Type B pancreatic cell (in vitro differentiated cells): ENCODE results near the gene FAM24B. TPM values are rescaled to one million over a fixed set of nuclear protein-coding genes. Genes with fewer than 3 reads are reported as not detected.
"Not testable (repeated sequence)": the region's sequence is repeated elsewhere in the genome, so short reads cannot be mapped to it uniquely, and the experiment has no call there.

Experiments used
- DNase-seq: peaks from one replicate; pipeline ENCODE4 v3.0.0; 2021; ENCODE audit warnings: mixed read lengths; ENCODE audit not compliant: unreplicated experiment; ENCODE audit errors: extremely low spot score
- H3K27ac Mint-ChIP-seq: 2 replicates; pipeline ENCODE4 v1.8.0; 2021; ENCODE audit warnings: mild to moderate bottlenecking, mixed read lengths
- H3K27me3 Mint-ChIP-seq: 2 replicates; pipeline ENCODE4 v1.8.0; 2021; ENCODE audit warnings: mixed read lengths
- H3K36me3 Mint-ChIP-seq: 2 replicates; pipeline ENCODE4 v1.8.0; 2021; ENCODE audit warnings: mixed read lengths
- H3K4me1 Mint-ChIP-seq: one replicate; pipeline ENCODE4 v1.8.0; 2021; ENCODE audit warnings: mixed read lengths; ENCODE audit not compliant: unreplicated experiment
- H3K4me3 Mint-ChIP-seq: 2 replicates; pipeline ENCODE4 v1.8.0; 2021; ENCODE audit warnings: mild to moderate bottlenecking, mixed read lengths
- H3K9me3 Mint-ChIP-seq: 2 replicates; pipeline ENCODE4 v1.8.0; 2021; ENCODE audit warnings: mixed read lengths
- CTCF ChIP-seq: fragments of 200-600 bp; sonication (generic); conservative IDR thresholded peaks from 2 replicates; pipeline ENCODE4 v1.5.0; 2021; ENCODE audit warnings: antibody characterized with exemption, mild to moderate bottlenecking
- total RNA-seq: library from RNA; stranded (reverse); gene quantifications from 2 replicates; pipeline ENCODE4 v1.2.1, GENCODE V29; 2021; ENCODE audit warnings: low replicate concordance

Gene FAM24B
- total RNA-seq, 1 donor from 2014 or later = not detected

GRCh38 chr10:122876467-122876855 lies 2.9 kb downstream of the FAM24B start:
- no peak for TF ChIP-seq CTCF
- H3K27me3 Mint-ChIP-seq = peaks cover 49% of the 10 kb centered on the region
- no peaks in the 10 kb centered on the region for H3K36me3 Mint-ChIP-seq
- DNase-seq = no peak
- no peak overlapping the region for H3K4me3 Mint-ChIP-seq
- H3K9me3 Mint-ChIP-seq = no peaks in the 10 kb centered on the region
- no peaks in the 10 kb centered on the region for H3K4me1 Mint-ChIP-seq
- no peak overlapping the region for H3K27ac Mint-ChIP-seq

- no peaks in the 10 kb centered on the region for H3K9me3 Mint-ChIP-seq
- H3K27ac Mint-ChIP-seq = no peak overlapping the region
- DNase-seq = no peak
- H3K36me3 Mint-ChIP-seq = no peaks in the 10 kb centered on the region
- no peak overlapping the region for H3K4me3 Mint-ChIP-seq
- H3K27me3 Mint-ChIP-seq = peaks cover 45% of the 10 kb centered on the region
- no peak for TF ChIP-seq CTCF
- H3K4me1 Mint-ChIP-seq = no peaks in the 10 kb centered on the region
Measured at GRCh38 chr10:122875843-122876466, 3.4 kb downstream of the FAM24B start.

- not testable (repeated sequence) for H3K9me3 Mint-ChIP-seq, H3K36me3 Mint-ChIP-seq, H3K27ac Mint-ChIP-seq, H3K4me3 Mint-ChIP-seq, DNase-seq, H3K4me1 Mint-ChIP-seq
- H3K27me3 Mint-ChIP-seq = peaks cover 21% of the 10 kb centered on the region
Measured at GRCh38 chr10:122871947-122872346, 7.4 kb downstream of the FAM24B start.

GRCh38 chr10:122868768-122869167 lies 10.6 kb downstream of the FAM24B start:
- not testable (repeated sequence) for H3K27me3 Mint-ChIP-seq, H3K36me3 Mint-ChIP-seq, H3K9me3 Mint-ChIP-seq, H3K4me3 Mint-ChIP-seq, DNase-seq, H3K4me1 Mint-ChIP-seq, H3K27ac Mint-ChIP-seq

GRCh38 chr10:122866757-122867482 lies 12.5 kb downstream of the FAM24B start:
- not testable (repeated sequence) for H3K4me3 Mint-ChIP-seq, H3K4me1 Mint-ChIP-seq, H3K36me3 Mint-ChIP-seq, H3K27me3 Mint-ChIP-seq, DNase-seq, H3K27ac Mint-ChIP-seq, H3K9me3 Mint-ChIP-seq

GRCh38 chr10:122864901-122865300 lies 14.5 kb downstream of the FAM24B start:
- no peak for DNase-seq
- H3K27ac Mint-ChIP-seq = no peak overlapping the region

More at GRCh38 chr10:122864901-122865300, 14.5 kb downstream of the FAM24B start:
- H3K36me3 Mint-ChIP-seq = no peaks in the 10 kb centered on the region
- peaks cover 3% of the 10 kb centered on the region for H3K27me3 Mint-ChIP-seq
- no peak for TF ChIP-seq CTCF
- no peaks in the 10 kb centered on the region for H3K9me3 Mint-ChIP-seq
- H3K4me1 Mint-ChIP-seq = no peaks in the 10 kb centered on the region
- no peak overlapping the region for H3K4me3 Mint-ChIP-seq
